ENCODE measurements around the gene ANP32A. TPM values are rescaled to one million over a fixed set of nuclear protein-coding genes. Genes with fewer than 3 reads are reported as not detected.
A peak's percentile ranks its signal among the peaks of the same experiment; 100 is the strongest.

Gene ANP32A
- total and polyA plus RNA-seq, 2 experiments from 2014 or later = 140 to 278 TPM

GRCh38 chr15:68734881-68735280, 85.8 kb downstream of the ANP32A start:
- Histone ChIP-seq H3K4me3 (no peak overlapping the region), H3K9me3 (ENCODE audit: low read depth) (no peaks in the 10 kb centered on the region), H3K36me3 (no peaks in the 10 kb centered on the region), H3K27ac (no peak overlapping the region), H3K27me3 (no peaks in the 10 kb centered on the region), H3K4me1 (ENCODE audit: low read depth) (peaks cover 26% of the 10 kb centered on the region)
- no peak for DNase-seq (ENCODE audit: low read depth in 1 of 2, low spot score in 1 of 2)
- TF ChIP-seq CTCF (IDR thresholded peaks at IDR 0.05; ENCODE audit: low read depth, low read length) = no peak

- H3K4me1 ChIP-seq (ENCODE audit: low read depth) = peaks cover 31% of the 10 kb centered on the region
- H3K9me3 ChIP-seq (ENCODE audit: low read depth) = no peaks in the 10 kb centered on the region
- no peaks in the 10 kb centered on the region for H3K36me3 ChIP-seq
- no peaks in the 10 kb centered on the region for H3K27me3 ChIP-seq
- no peak for DNase-seq (ENCODE audit: low read depth in 1 of 2, low spot score in 1 of 2)
- no peak overlapping the region for H3K4me3 ChIP-seq
- H3K27ac ChIP-seq = no peak overlapping the region
- TF ChIP-seq CTCF (IDR thresholded peaks at IDR 0.05; ENCODE audit: low read depth, low read length) = no peak
Measured at GRCh38 chr15:68734352-68734751, 86.3 kb downstream of the ANP32A start.

- no peaks in the 10 kb centered on the region for H3K9me3 ChIP-seq (ENCODE audit: low read depth)
- no peak for TF ChIP-seq CTCF (IDR thresholded peaks at IDR 0.05; ENCODE audit: low read depth, low read length)
- H3K27me3 ChIP-seq = no peaks in the 10 kb centered on the region
- no peak overlapping the region for H3K27ac ChIP-seq
- no peaks in the 10 kb centered on the region for H3K36me3 ChIP-seq
- H3K4me3 ChIP-seq = no peak overlapping the region
- peaks cover 32% of the 10 kb centered on the region for H3K4me1 ChIP-seq (ENCODE audit: low read depth)
- DNase-seq (ENCODE audit: low read depth in 1 of 2, low spot score in 1 of 2) = peak in 1 of 2 donors; percentile 14
Measured at GRCh38 chr15:68733666-68734065, 87.0 kb downstream of the ANP32A start.

GRCh38 chr15:68732451-68732850, 88.2 kb downstream of the ANP32A start:
- DNase-seq (ENCODE audit: low read depth in 1 of 2, low spot score in 1 of 2) = no peak
- Histone ChIP-seq H3K4me1 (ENCODE audit: low read depth) (peaks cover 32% of the 10 kb centered on the region), H3K36me3 (no peaks in the 10 kb centered on the region), H3K27me3 (no peaks in the 10 kb centered on the region), H3K4me3 (no peak overlapping the region), H3K9me3 (ENCODE audit: low read depth) (no peaks in the 10 kb centered on the region), H3K27ac (no peak overlapping the region)
- TF ChIP-seq CTCF (IDR thresholded peaks at IDR 0.05; ENCODE audit: low read depth, low read length) = no peak

GRCh38 chr15:68730976-68731897, 89.5 kb downstream of the ANP32A start:
- no peak for TF ChIP-seq CTCF (IDR thresholded peaks at IDR 0.05; ENCODE audit: low read depth, low read length)
- Histone ChIP-seq H3K27ac (peak overlapping the region; percentile 10), H3K27me3 (no peaks in the 10 kb centered on the region), H3K4me1 (ENCODE audit: low read depth) (peaks cover 32% of the 10 kb centered on the region), H3K36me3 (no peaks in the 10 kb centered on the region), H3K9me3 (ENCODE audit: low read depth) (no peaks in the 10 kb centered on the region), H3K4me3 (no peak overlapping the region)
- DNase-seq (ENCODE audit: low read depth in 1 of 2, low spot score in 1 of 2) = no peak
